HG03139 (cell line): ENCODE measurements around the gene FPR3.
"Not testable (repeated sequence)": the region's sequence is repeated elsewhere in the genome, so short reads cannot be mapped to it uniquely, and the experiment has no call there.

ENCODE experiments used
- ATAC-seq: cut with Tn5 transposase; IDR thresholded peaks from one replicate; pipeline ENCODE4 v1.9.1; 2021; ENCODE audit not compliant: unreplicated experiment

The FPR3 gene

GRCh38 chr19:51794885-51795490 lies at the start of gene FPR3:
FPR3 (plus strand) TSS chr19:51795157; CDS start chr19:51823749, 28,592 bp downstream.
- no peak for ATAC-seq

DNA sequence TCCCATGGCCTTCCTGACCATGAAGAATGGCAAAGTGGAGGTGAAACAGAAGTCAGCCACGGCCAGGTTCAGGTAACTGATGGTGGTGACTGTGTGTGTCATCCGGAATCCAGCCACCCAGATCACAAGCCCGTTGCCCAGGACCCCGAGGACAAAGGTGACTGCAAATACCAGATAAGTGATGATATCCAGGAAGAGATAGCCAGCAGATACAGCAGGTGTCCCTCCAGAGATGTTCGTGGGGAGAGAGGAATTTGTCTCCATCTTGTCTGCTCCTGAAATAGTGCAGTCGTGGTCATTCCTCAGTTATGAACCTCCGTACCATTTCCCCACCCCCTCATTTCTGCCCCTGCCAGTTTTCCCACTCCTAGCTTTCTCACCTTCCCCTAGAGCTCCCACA lies 48.2 kb upstream of the FPR3 start:
- no peak for ATAC-seq

DNA sequence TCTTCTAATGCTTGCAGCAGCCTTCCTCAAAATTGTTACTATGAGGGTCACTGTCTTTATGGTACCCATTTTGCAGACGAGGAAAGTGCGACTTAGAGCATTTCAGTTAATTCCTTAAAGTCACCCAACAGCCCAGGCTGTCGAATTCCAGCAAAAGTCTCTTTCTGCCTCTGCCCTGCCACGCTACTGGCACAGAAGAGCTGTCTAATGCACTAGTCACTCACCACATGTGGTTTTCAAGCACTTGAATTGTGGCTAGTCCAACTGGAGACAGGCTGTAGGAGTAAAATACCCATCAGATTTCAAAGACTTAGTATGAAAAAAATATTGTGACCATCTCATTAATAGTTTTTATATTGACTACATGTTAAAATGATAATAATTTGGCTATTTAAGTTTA lies 45.0 kb upstream of the FPR3 start:
- no peak for ATAC-seq

GRCh38 chr19:51750400-51751094 lies 44.4 kb upstream of the FPR3 start:
- ATAC-seq, result no peak

- no peak for ATAC-seq
These were observed 43.3 kb upstream of the FPR3 start, which contains the start of gene FPR1 for GRCh38 chr19:51751655-51752054. FPR1 (minus strand) TSS chr19:51751878; CDS start chr19:51746994, 4,884 bp downstream.

- ATAC-seq, result no peak
These were observed 40.8 kb upstream of the FPR3 start for GRCh38 chr19:51754109-51754508.

DNA sequence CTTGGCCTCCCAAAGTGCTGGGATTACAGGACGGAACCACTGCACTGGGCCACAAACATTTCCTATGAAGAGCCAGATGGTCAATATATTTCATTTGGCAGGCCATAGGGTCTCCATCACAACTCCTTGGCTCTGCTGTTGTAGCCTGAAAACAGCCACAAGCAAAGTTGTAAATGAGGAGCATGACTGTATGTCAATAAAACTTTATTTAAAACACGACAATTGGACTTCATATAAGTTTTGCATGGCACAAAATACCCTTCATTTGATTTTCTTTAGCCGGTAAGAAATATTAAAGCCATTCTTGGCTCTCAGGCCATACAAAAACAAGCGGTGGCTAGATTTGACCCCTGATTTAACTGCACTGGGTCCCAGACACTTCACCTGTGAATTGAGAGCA lies 40.2 kb upstream of the FPR3 start:
- ATAC-seq, result no peak

DNA sequence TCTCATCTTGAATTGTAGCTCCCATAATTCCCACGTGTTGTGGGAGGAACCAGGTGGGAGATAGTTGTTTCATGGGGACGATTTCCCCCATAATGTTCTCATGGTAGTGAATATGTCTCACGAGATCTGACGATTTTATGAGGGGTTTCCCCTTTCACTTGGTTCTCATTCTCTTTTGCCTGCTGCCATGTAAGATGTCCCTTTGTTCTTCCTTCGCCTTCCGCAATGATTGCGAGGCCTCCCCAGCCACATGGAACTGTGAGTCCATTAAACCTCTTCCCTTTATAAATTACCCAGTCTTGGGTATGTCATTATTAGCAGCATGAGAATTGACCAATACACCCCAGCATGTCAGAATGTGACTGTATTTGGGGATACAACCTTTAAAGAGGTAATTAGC lies 39.4 kb upstream of the FPR3 start:
- ATAC-seq, result no peak

- no peak for ATAC-seq
These were observed 34.1 kb upstream of the FPR3 start, which contains the start of gene FPR2 for GRCh38 chr19:51760697-51761356. FPR2 (plus strand) TSS chr19:51761180; CDS start chr19:51768659, 7,479 bp downstream.

DNA sequence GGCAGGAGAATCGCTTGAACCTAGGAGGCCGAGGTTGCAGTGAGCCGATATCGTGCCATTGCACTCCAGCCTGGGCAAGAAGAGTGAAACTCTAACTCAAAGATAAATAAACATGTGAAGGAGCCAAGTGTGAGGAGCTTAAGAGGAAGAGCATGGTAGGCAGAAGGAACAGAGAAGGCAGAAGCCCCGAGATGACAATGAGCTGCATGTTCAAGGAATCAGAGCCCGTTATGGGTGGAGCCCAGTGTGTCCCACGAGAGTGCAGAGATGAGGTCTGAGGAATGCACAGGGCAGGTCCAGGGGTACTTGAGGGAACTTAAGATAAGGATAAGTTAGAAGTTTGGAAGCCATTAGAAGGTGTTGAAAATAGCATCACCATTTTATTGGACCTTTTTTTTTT lies 33.3 kb upstream of the FPR3 start:
- ATAC-seq, result no peak

- no peak for ATAC-seq
These were observed 29.9 kb upstream of the FPR3 start for GRCh38 chr19:51765086-51765485.

GRCh38 chr19:51766461-51766860 lies 28.5 kb upstream of the FPR3 start:
- no peak for ATAC-seq

DNA sequence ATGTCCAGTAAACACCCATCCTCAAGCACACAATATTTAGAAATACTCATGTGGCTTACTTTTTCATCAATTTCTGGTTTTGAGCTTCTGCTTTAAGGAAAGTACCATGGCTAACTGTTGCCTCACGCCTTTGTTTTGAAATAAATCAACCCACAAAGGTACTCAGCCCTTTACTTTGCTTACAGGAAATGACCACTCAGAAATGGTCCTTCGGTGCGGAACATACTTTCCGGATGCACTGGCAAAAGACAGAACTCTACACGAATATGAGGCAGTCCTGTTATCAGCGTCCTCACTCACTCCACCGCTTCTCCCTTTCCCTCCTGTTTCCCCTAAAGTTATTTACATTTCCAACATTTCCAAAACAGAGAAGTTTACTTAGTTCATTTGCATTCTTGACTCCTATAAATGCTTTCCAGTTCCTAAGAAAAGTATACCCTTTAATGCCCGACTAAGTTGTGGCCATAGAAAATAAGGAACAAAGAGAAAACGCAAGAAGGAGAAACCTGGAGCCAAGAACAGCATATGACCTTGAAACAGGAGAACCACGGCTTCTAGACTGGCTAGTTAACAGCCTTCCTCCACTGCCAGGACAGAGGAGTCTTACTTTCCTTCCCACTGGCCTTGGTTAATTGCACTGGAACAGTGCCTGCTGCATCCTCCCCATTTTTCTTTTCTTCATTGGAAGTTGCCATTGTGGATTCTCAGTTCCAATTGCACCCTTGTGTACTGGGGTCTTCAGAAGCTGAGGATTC lies 23.4 kb upstream of the FPR3 start:
- ATAC-seq, result no peak

GRCh38 chr19:51772977-51773376 lies 22.0 kb upstream of the FPR3 start:
- no peak for ATAC-seq

- ATAC-seq, result not testable (repeated sequence)
These were observed 18.4 kb upstream of the FPR3 start for GRCh38 chr19:51776561-51776960.

GRCh38 chr19:51777570-51778462 lies 17.1 kb upstream of the FPR3 start:
- ATAC-seq, result no peak

- ATAC-seq, result no peak
These were observed 15.8 kb upstream of the FPR3 start for GRCh38 chr19:51779181-51779580.

DNA sequence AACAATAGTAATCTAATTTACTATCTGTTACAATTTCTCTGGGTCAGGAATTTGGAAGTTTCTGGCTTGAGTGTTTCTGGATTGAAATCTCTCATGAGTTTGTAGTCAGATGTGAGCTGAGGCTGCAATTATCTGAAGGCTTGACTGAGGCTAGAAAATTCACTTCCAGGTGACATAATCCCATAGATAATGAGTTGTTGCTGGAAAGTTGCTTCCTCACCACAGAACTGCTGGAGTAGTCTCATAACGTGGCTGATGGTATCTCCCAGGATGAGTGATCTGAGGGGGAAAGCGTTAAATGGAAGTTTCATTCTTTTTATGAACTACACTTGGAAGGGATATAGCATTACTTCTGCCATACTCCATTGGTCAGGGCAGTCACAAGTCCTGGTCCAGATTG lies 15.3 kb upstream of the FPR3 start:
- ATAC-seq, result no peak

GRCh38 chr19:51780270-51780669 lies 14.7 kb upstream of the FPR3 start:
- ATAC-seq, result no peak

- no peak for ATAC-seq
These were observed 13.0 kb upstream of the FPR3 start for GRCh38 chr19:51781999-51782398.
